Inferior parietal cortex (tissue), 1 donor: ENCODE data around the gene TPT1.

Experiments used
- DNase-seq: peaks from one replicate; pipeline ENCODE4 v3.0.0-alpha.2; 2016; ENCODE audit errors: extremely low spot score

The TPT1 gene

GRCh38 chr13:45333977-45334922, 6.7 kb downstream of the TPT1 start:
- DNase-seq: no peak

GRCh38 chr13:45333251-45333976, 7.6 kb downstream of the TPT1 start:
- DNase-seq: no peak

- DNase-seq: no peak
These were observed 8.2 kb downstream of the TPT1 start for GRCh38 chr13:45332831-45333219.

- DNase-seq: no peak
These were observed 8.8 kb downstream of the TPT1 start for GRCh38 chr13:45332036-45332830.

- DNase-seq: no peak
These were observed 9.3 kb downstream of the TPT1 start for GRCh38 chr13:45331692-45332035.

- DNase-seq: no peak
These were observed 9.8 kb downstream of the TPT1 start for GRCh38 chr13:45331123-45331619.

GRCh38 chr13:45328661-45329111, 12.3 kb downstream of the TPT1 start:
- no peak for DNase-seq

- DNase-seq: no peak
These were observed 13.6 kb downstream of the TPT1 start for GRCh38 chr13:45327253-45327955.

- DNase-seq: no peak
These were observed 15.2 kb downstream of the TPT1 start for GRCh38 chr13:45325806-45326205.

GRCh38 chr13:45320876-45321629, 19.9 kb downstream of the TPT1 start:
- no peak for DNase-seq

GRCh38 chr13:45316996-45317395, 24.0 kb downstream of the TPT1 start:
- no peak for DNase-seq

- no peak for DNase-seq
These were observed 24.6 kb downstream of the TPT1 start for GRCh38 chr13:45316338-45316737.

- DNase-seq: no peak
These were observed 25.3 kb downstream of the TPT1 start for GRCh38 chr13:45315520-45316167.

GRCh38 chr13:45314822-45315221, 26.2 kb downstream of the TPT1 start:
- no peak for DNase-seq

- no peak for DNase-seq
These were observed 30.4 kb downstream of the TPT1 start for GRCh38 chr13:45310341-45311131.

GRCh38 chr13:45306966-45307365, 34.0 kb downstream of the TPT1 start:
- DNase-seq: no peak

GRCh38 chr13:45305079-45305478, 35.9 kb downstream of the TPT1 start:
- no peak for DNase-seq

GRCh38 chr13:45303866-45304265, 37.1 kb downstream of the TPT1 start:
- DNase-seq: no peak

- no peak for DNase-seq
These were observed 38.0 kb downstream of the TPT1 start for GRCh38 chr13:45303026-45303425.
